C4-2B (cell line): Measurements from ENCODE around the gene SUMO2.

Experiments used
- ZFX ChIP-seq: fragments of 450-650 bp; IDR thresholded peaks from 2 replicates; pipeline ENCODE4 v1.6.1; 2017
- TF ChIP-seq, protein P1 (sequence below): fragments of 450-650 bp; conservative IDR thresholded peaks from 2 replicates; pipeline ENCODE4 v1.5.1; 2017; ENCODE audit warnings: mild to moderate bottlenecking

DNA sequence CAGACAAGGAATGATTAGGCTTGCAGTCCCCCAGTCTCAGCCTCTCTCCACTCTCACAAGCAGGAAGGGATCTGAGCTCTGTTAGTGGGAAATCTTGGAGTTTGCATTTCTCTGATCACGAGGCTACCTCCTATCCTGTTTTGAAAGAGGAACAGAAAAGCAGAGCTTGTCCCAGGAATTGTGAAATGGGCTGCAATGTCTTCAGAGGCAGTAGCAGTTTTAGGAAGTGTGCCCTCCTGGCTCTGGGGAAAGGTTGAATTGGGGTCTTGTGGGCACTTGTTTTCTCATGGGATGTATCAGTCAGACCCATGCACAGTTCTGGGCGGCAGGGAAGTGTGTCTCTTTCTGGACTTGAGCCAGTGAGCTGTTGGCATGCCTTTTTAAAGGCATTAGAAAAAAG lies 45.5 kb upstream of the SUMO2 start:
- TF ChIP-seq, protein P1, sequence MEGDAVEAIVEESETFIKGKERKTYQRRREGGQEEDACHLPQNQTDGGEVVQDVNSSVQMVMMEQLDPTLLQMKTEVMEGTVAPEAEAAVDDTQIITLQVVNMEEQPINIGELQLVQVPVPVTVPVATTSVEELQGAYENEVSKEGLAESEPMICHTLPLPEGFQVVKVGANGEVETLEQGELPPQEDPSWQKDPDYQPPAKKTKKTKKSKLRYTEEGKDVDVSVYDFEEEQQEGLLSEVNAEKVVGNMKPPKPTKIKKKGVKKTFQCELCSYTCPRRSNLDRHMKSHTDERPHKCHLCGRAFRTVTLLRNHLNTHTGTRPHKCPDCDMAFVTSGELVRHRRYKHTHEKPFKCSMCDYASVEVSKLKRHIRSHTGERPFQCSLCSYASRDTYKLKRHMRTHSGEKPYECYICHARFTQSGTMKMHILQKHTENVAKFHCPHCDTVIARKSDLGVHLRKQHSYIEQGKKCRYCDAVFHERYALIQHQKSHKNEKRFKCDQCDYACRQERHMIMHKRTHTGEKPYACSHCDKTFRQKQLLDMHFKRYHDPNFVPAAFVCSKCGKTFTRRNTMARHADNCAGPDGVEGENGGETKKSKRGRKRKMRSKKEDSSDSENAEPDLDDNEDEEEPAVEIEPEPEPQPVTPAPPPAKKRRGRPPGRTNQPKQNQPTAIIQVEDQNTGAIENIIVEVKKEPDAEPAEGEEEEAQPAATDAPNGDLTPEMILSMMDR: no peak
- TF ChIP-seq ZFX: no peak
